ENCODE data around the gene C4B. TPM values are rescaled to one million over a fixed set of nuclear protein-coding genes. Genes with fewer than 3 reads are reported as not detected.

Gene C4B
- total and polyA plus RNA-seq, 2 donors (not counting 3 experiments of a cell fraction or from before 2014, with no cell fraction given) = 4.4 to 6.3 TPM

GRCh38 chr6:31978831-31979230 is 35.8 kb upstream of the C4B start:
- FAIRE-seq = no peak
- peaks cover 0 to 10% of the 10 kb centered on the region in 2 experiments for H3K36me3 ChIP-seq (ENCODE audit: control insufficient read depth in 2 of 2, extremely low read depth in 1 of 2, insufficient read depth in 2 of 2, low read length in 2 of 2)
- CTCF ChIA-PET = interaction anchor here (2.4 kb wide), 1 partner anchor 26 kb away, joined by 9 read pairs; no protein-coding TSS in a partner anchor

GRCh38 chr6:31979238-31979898 is 35.2 kb upstream of the C4B start:
- H3K4me3 ChIP-seq (replicated peaks in 1 of 3; ENCODE audit: insufficient read depth in 1 of 3, low read depth in 1 of 3, low read length in 3 of 3) = no peak overlapping the region
- dilution Hi-C loops (cut with MboI; ENCODE audit: extremely low pct_ligation_motif_present, low sequenced_read_pairs) (no loop called here), intact Hi-C loops (cut with micrococcal nuclease) (no loop called here)
- no peaks in the 10 kb centered on the region for H3K9me1 ChIP-seq (replicated peaks; ENCODE audit: control insufficient read depth, extremely low read depth, insufficient read depth, low read length)
- no peak overlapping the region for H2AFZ ChIP-seq (ENCODE audit: low read depth, low read length)
- TF ChIP-seq FOS (IDR thresholded peaks at IDR 0.05; ENCODE audit: borderline replicate concordance, insufficient read depth, low read length) = no peak
- no peak for TF ChIP-seq GATA2 (IDR thresholded peaks at IDR 0.05; ENCODE audit: insufficient read depth, insufficient read length, low read depth, low read length)
- no peak for TF ChIP-seq POLR2A (IDR thresholded peaks at IDR 0.05; ENCODE audit: low read depth, low read length)
- TF ChIP-seq CTCF (IDR thresholded peaks at IDR 0.05; ENCODE audit: extremely low read depth in 1 of 2, insufficient read depth in 1 of 2, low read depth in 1 of 2, low read length in 2 of 2) = no peak
- TF ChIP-seq POLR2AphosphoS5 (IDR thresholded peaks at IDR 0.05; ENCODE audit: insufficient read depth, low read depth, low read length) = no peak
- no peak for TF ChIP-seq MYC (IDR thresholded peaks at IDR 0.05; ENCODE audit: low read depth, low read length)
- no peak for TF ChIP-seq EZH2 (IDR thresholded peaks at IDR 0.05; ENCODE audit: borderline replicate concordance, low read depth, low read length, severe bottlenecking)
- TF ChIP-seq MAX (IDR thresholded peaks at IDR 0.05; ENCODE audit: insufficient read depth, insufficient read length) = no peak
- no peak for TF ChIP-seq JUN (IDR thresholded peaks at IDR 0.05; ENCODE audit: borderline replicate concordance, insufficient read depth, insufficient read length, low read depth)
- no peak for FAIRE-seq
- no peak for DNase-seq (ENCODE audit: low read depth, low spot score)
- CTCF ChIA-PET = interaction anchor here (2.4 kb wide), 1 partner anchor 27 kb away, joined by 9 read pairs; no protein-coding TSS in a partner anchor
- no peak overlapping the region for H3K4me2 ChIP-seq (ENCODE audit: insufficient read depth, low read length)
- no peaks in the 10 kb centered on the region for H4K20me1 ChIP-seq (replicated peaks; ENCODE audit: control insufficient read depth, extremely low read depth, insufficient read depth, low read length)
- POLR2A ChIA-PET = no interaction called here
- H3K36me3 ChIP-seq (ENCODE audit: control insufficient read depth in 2 of 2, extremely low read depth in 1 of 2, insufficient read depth in 2 of 2, low read length in 2 of 2) = peaks cover 0 to 10% of the 10 kb centered on the region in 2 experiments
- H3K27me3 ChIP-seq (ENCODE audit: control insufficient read depth in 2 of 2, insufficient read depth in 2 of 2, low read length in 2 of 2) = no peaks in the 10 kb centered on the region
- H3K79me2 ChIP-seq (ENCODE audit: control insufficient read depth, insufficient read depth, low read length) = no peaks in the 10 kb centered on the region
- no TSS peak for BruUV-seq (replicated peaks)
- no peaks in the 10 kb centered on the region for H3K4me1 ChIP-seq (ENCODE audit: control insufficient read depth, extremely low read depth, insufficient read depth, low read length)
- no peak overlapping the region for H3K9ac ChIP-seq (replicated peaks; ENCODE audit: extremely low read depth, insufficient read depth, low read length)
- no peaks in the 10 kb centered on the region for H3K9me3 ChIP-seq (replicated peaks; ENCODE audit: control insufficient read depth, insufficient read depth, low read length)
- no peak overlapping the region for H3K27ac ChIP-seq (ENCODE audit: insufficient read depth, low read depth, low read length)

More at GRCh38 chr6:31978831-31979230, 35.8 kb upstream of the C4B start:
- BruUV-seq (replicated peaks) = no TSS peak
- no peaks in the 10 kb centered on the region for H3K4me1 ChIP-seq (ENCODE audit: control insufficient read depth, extremely low read depth, insufficient read depth, low read length)
- no peak for TF ChIP-seq EZH2 (IDR thresholded peaks at IDR 0.05; ENCODE audit: borderline replicate concordance, low read depth, low read length, severe bottlenecking)
- no peak for TF ChIP-seq JUN (IDR thresholded peaks at IDR 0.05; ENCODE audit: borderline replicate concordance, insufficient read depth, insufficient read length, low read depth)
- no peak for TF ChIP-seq MAX (IDR thresholded peaks at IDR 0.05; ENCODE audit: insufficient read depth, insufficient read length)
- no peak for TF ChIP-seq MYC (IDR thresholded peaks at IDR 0.05; ENCODE audit: low read depth, low read length)
- no peak for TF ChIP-seq GATA2 (IDR thresholded peaks at IDR 0.05; ENCODE audit: insufficient read depth, insufficient read length, low read depth, low read length)
- H3K9ac ChIP-seq (replicated peaks; ENCODE audit: extremely low read depth, insufficient read depth, low read length) = no peak overlapping the region
- H3K79me2 ChIP-seq (ENCODE audit: control insufficient read depth, insufficient read depth, low read length) = no peaks in the 10 kb centered on the region
- no peaks in the 10 kb centered on the region for H3K9me3 ChIP-seq (replicated peaks; ENCODE audit: control insufficient read depth, insufficient read depth, low read length)
- intact Hi-C loops (cut with micrococcal nuclease) = no loop called here
- DNase-seq (ENCODE audit: low read depth, low spot score) = no peak
- H3K9me1 ChIP-seq (replicated peaks; ENCODE audit: control insufficient read depth, extremely low read depth, insufficient read depth, low read length) = no peaks in the 10 kb centered on the region
- no peaks in the 10 kb centered on the region for H3K27me3 ChIP-seq (ENCODE audit: control insufficient read depth in 2 of 2, insufficient read depth in 2 of 2, low read length in 2 of 2)
- POLR2A ChIA-PET = no interaction called here
- H3K4me3 ChIP-seq (replicated peaks in 1 of 3; ENCODE audit: insufficient read depth in 1 of 3, low read depth in 1 of 3, low read length in 3 of 3) = no peak overlapping the region
- no peaks in the 10 kb centered on the region for H4K20me1 ChIP-seq (replicated peaks; ENCODE audit: control insufficient read depth, extremely low read depth, insufficient read depth, low read length)
- H3K27ac ChIP-seq (ENCODE audit: insufficient read depth, low read depth, low read length) = no peak overlapping the region
- no peak overlapping the region for H3K4me2 ChIP-seq (ENCODE audit: insufficient read depth, low read length)
- dilution Hi-C loops (cut with MboI; ENCODE audit: extremely low pct_ligation_motif_present, low sequenced_read_pairs) = no loop called here
- H2AFZ ChIP-seq (ENCODE audit: low read depth, low read length) = no peak overlapping the region
